Measurements from ENCODE around the gene TTC34. TPM values are rescaled to one million over a fixed set of nuclear protein-coding genes. Genes with fewer than 3 reads are reported as not detected.

TTC34 gene
- total RNA-seq, 1 experiment from 2014 or later: 0.79 TPM

DNA sequence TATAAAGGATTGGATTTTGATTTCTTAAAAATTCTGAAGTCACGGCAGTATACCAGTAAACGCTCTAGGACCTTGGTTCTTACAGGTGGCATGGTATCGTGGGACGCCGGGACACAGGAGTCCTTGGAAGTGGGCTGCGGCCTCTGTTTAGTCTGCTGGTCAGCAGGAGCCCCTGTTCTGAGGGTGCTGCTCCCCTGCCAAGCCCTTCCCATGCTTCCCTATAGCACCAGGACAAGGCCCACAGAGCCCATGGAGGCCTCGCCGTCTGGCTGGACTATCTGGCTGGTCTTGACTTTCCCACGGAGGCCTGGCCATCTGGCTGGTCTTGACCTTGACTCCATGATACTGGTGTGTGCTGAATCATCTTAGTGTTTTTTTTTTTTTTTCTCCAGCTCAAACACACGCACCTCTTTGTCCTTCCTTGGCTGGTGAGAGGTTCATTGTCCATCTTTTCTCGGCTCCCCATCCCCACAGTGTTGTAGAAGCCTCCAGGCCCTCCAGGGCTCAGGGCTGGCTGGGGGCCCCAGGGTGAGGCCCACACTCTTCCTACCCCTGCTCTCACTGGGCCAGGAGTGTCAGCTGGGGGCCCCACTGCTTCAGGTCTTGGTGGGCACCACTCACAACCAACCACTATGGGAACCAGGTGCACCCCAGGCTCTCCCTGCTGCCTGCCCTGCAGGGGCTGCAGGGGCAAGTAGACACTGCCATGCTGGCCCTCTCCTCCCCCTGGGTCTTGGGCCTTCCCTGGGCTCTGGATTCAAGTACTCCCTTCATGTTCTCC is 16.5 kb upstream of the TTC34 start:
- ChIA-PET POLR2A (no interaction called here), CTCF (no interaction called here)
- Mint-ChIP-seq H3K4me3 (ENCODE audit: unreplicated experiment) (no peak overlapping the region), H3K4me1 (ENCODE audit: low read depth, unreplicated experiment) (no peaks in the 10 kb centered on the region), H3K27ac (ENCODE audit: unreplicated experiment) (no peak overlapping the region), H3K9me3 (ENCODE audit: unreplicated experiment) (no peaks in the 10 kb centered on the region), H3K36me3 (ENCODE audit: insufficient read depth, unreplicated experiment) (no peaks in the 10 kb centered on the region), H3K27me3 (ENCODE audit: insufficient read depth, unreplicated experiment) (peaks cover 3% of the 10 kb centered on the region)
- no TSS peak for BruUV-seq (replicated peaks)
- Histone ChIP-seq H3K9me3 (no peaks in the 10 kb centered on the region), H3K27me3 (replicated peaks; ENCODE audit: control insufficient read depth, insufficient read depth, low read length) (no peaks in the 10 kb centered on the region), H3K36me3 (ENCODE audit: control insufficient read depth, insufficient read depth, low read length) (no peaks in the 10 kb centered on the region), H3K4me1 (no peaks in the 10 kb centered on the region), H3K4me3 (ENCODE audit: low read depth, low read length) (no peak overlapping the region)
- intact Hi-C loops (cut with micrococcal nuclease; ENCODE audit: unreplicated experiment): no loop called here
- DNase-seq: no peak
- TF ChIP-seq, protein P1, sequence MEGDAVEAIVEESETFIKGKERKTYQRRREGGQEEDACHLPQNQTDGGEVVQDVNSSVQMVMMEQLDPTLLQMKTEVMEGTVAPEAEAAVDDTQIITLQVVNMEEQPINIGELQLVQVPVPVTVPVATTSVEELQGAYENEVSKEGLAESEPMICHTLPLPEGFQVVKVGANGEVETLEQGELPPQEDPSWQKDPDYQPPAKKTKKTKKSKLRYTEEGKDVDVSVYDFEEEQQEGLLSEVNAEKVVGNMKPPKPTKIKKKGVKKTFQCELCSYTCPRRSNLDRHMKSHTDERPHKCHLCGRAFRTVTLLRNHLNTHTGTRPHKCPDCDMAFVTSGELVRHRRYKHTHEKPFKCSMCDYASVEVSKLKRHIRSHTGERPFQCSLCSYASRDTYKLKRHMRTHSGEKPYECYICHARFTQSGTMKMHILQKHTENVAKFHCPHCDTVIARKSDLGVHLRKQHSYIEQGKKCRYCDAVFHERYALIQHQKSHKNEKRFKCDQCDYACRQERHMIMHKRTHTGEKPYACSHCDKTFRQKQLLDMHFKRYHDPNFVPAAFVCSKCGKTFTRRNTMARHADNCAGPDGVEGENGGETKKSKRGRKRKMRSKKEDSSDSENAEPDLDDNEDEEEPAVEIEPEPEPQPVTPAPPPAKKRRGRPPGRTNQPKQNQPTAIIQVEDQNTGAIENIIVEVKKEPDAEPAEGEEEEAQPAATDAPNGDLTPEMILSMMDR (IDR thresholded peaks at IDR 0.05; ENCODE audit: insufficient read depth in 1 of 2, low read depth in 1 of 2, low read length in 1 of 2, severe bottlenecking in 1 of 2, unreplicated experiment in 1 of 2): no peak

DNA sequence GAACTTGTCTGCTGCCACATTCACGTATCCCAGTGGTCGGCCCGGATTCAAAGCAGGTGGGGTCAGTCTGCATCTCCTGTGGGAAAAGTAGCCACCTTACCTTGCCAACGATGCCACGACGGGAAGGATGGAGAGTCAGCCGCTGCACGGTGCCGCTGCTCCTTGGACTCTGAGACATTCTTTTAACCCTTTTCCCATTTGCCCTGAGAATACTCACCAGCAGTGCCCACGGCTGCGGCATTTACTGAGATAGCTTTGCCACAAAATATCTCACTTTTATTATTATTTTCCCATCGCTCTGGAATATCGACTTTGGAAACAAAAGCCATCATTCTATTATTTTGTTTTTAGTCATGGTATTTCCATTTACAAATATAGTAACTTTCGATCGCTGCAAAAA is 15.3 kb upstream of the TTC34 start:
- no TSS peak for BruUV-seq (replicated peaks)
- H3K9me3 Mint-ChIP-seq (ENCODE audit: unreplicated experiment): no peaks in the 10 kb centered on the region
- no peaks in the 10 kb centered on the region for H3K27me3 ChIP-seq (replicated peaks; ENCODE audit: control insufficient read depth, insufficient read depth, low read length)

DNA sequence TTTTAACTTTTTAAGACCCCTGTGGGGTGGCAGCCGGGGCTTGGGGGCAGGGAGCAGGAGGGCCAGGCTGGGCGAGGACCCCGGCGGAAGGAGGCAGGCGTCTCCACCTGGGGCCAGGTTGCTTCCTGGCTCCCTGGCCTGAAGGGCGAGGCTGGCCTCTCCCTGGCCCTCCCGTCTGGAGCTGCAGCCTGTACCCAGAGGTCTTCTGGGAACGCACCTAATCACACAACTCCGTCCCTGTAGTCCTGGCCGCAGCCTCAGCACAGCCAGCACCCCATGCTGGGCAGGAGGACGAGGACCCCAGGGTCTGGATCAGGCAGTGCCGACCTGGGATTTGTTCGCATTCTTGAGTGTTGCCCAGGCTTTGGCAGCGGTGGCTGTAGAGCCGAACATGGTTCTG is 14.1 kb upstream of the TTC34 start:
- TF ChIP-seq, protein P1 (IDR thresholded peaks at IDR 0.05; ENCODE audit: insufficient read depth in 1 of 2, low read depth in 1 of 2, low read length in 1 of 2, severe bottlenecking in 1 of 2, unreplicated experiment in 1 of 2): no peak
- intact Hi-C loops (cut with micrococcal nuclease; ENCODE audit: unreplicated experiment): no loop called here
- H3K4me3 ChIP-seq (ENCODE audit: low read depth, low read length): no peak overlapping the region
- no peaks in the 10 kb centered on the region for H3K9me3 Mint-ChIP-seq (ENCODE audit: unreplicated experiment)
- ChIA-PET POLR2A (no interaction called here), CTCF (no interaction called here)
- BruUV-seq (replicated peaks): no TSS peak
- H3K36me3 ChIP-seq (ENCODE audit: control insufficient read depth, insufficient read depth, low read length): no peaks in the 10 kb centered on the region
- H3K27ac Mint-ChIP-seq (ENCODE audit: unreplicated experiment): no peak overlapping the region
- no peak for DNase-seq
- H3K27me3 ChIP-seq (replicated peaks; ENCODE audit: control insufficient read depth, insufficient read depth, low read length): no peaks in the 10 kb centered on the region
- H3K4me1 ChIP-seq: no peaks in the 10 kb centered on the region
- H3K4me1 Mint-ChIP-seq (ENCODE audit: low read depth, unreplicated experiment): no peaks in the 10 kb centered on the region
- no peak overlapping the region for H3K4me3 Mint-ChIP-seq (ENCODE audit: unreplicated experiment)
- no peaks in the 10 kb centered on the region for H3K36me3 Mint-ChIP-seq (ENCODE audit: insufficient read depth, unreplicated experiment)
- H3K27me3 Mint-ChIP-seq (ENCODE audit: insufficient read depth, unreplicated experiment): peaks cover 3% of the 10 kb centered on the region
- H3K9me3 ChIP-seq: no peaks in the 10 kb centered on the region

More for the DNA sequence above, 15.3 kb upstream of the TTC34 start:
- TF ChIP-seq, protein P1 (IDR thresholded peaks at IDR 0.05; ENCODE audit: insufficient read depth in 1 of 2, low read depth in 1 of 2, low read length in 1 of 2, severe bottlenecking in 1 of 2, unreplicated experiment in 1 of 2): no peak
- Mint-ChIP-seq H3K27ac (ENCODE audit: unreplicated experiment) (no peak overlapping the region), H3K27me3 (ENCODE audit: insufficient read depth, unreplicated experiment) (peaks cover 3% of the 10 kb centered on the region), H3K4me1 (ENCODE audit: low read depth, unreplicated experiment) (no peaks in the 10 kb centered on the region), H3K36me3 (ENCODE audit: insufficient read depth, unreplicated experiment) (no peaks in the 10 kb centered on the region), H3K4me3 (ENCODE audit: unreplicated experiment) (no peak overlapping the region)
- Histone ChIP-seq H3K4me3 (ENCODE audit: low read depth, low read length) (no peak overlapping the region), H3K9me3 (no peaks in the 10 kb centered on the region), H3K36me3 (ENCODE audit: control insufficient read depth, insufficient read depth, low read length) (no peaks in the 10 kb centered on the region), H3K4me1 (no peaks in the 10 kb centered on the region)
- ChIA-PET POLR2A (no interaction called here), CTCF (no interaction called here)
- intact Hi-C loops (cut with micrococcal nuclease; ENCODE audit: unreplicated experiment): no loop called here
- DNase-seq: no peak
